NCI-H2107 treated with DMSO at 0.1 percent for 48 hours (cell line): ENCODE results near the gene AKNA.

Experiments
- DNase-seq: peaks from one replicate; lab custom pipeline; 2025; ENCODE audit not compliant: unreplicated experiment; lab: John Stamatoyannopoulos, UW

The AKNA gene

GRCh38 chr9:114310471-114311450, 77.0 kb downstream of the AKNA start:
- no peak for DNase-seq

DNA sequence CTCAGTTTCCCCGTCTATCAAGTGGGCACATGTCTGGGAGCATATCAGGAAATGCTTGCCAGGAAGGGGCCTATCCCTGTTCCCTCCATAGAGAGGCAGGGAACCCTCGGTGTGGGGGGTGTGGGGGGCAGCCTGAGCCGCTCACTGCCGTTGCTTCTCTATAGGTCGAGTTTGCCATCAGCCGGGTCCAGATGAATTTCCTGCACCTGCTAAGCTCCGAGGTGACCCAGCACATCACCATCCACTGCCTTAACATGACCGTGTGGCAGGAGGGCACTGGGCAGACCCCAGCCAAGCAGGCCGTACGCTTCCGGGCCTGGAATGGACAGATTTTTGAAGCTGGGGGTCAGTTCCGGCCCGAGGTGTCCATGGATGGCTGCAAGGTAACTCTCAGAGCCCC, 78.7 kb downstream of the AKNA start:
- no peak for DNase-seq

- DNase-seq, result no peak
Measured at GRCh38 chr9:114308361-114308950, 79.3 kb downstream of the AKNA start.

- no peak for DNase-seq
Measured at GRCh38 chr9:114307899-114308267, 79.9 kb downstream of the AKNA start.

GRCh38 chr9:114304416-114305188, 83.2 kb downstream of the AKNA start:
- no peak for DNase-seq

DNA sequence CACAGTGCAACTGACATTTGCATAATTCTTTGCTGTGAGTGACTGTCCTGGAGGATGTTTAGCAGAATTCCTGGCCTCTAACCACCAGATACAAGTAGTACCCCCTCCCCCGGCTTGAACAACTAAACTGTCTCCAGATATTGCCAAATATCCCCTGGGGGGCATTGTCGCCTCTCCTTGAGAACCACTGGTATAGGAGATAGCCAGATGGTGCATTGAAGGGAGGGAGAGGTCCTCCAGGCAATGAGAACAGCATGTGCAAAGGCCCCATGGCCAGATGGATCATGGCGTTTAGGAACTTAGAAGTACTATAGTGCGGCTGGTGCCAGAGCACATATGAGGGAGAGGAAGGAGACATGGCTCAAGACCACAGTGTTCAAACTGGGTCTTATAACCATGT, 83.8 kb downstream of the AKNA start:
- DNase-seq, result no peak

DNA sequence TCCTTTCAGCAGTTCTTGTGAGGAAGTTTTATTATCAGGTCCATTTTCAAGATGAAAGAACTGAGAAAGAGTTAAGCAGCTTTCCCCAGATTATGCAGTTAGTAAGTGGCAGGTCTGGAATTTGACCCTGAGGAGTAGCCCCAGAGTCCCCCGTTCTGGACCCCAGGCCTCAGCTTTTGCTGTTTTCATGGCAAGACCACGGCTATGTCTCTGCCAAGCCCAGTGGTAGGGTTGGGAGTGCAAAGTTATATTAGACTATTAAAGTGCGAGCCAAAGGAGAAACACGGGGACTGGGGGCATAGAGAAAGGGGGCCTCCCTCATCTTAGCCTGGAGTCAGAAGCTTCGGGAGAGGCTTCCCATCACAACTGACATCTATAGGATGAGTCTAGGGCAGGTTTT, 84.2 kb downstream of the AKNA start:
- DNase-seq, result no peak

GRCh38 chr9:114302727-114303126, 85.1 kb downstream of the AKNA start:
- no peak for DNase-seq

- no peak for DNase-seq
Measured at GRCh38 chr9:114301798-114302565, 85.8 kb downstream of the AKNA start.

DNA sequence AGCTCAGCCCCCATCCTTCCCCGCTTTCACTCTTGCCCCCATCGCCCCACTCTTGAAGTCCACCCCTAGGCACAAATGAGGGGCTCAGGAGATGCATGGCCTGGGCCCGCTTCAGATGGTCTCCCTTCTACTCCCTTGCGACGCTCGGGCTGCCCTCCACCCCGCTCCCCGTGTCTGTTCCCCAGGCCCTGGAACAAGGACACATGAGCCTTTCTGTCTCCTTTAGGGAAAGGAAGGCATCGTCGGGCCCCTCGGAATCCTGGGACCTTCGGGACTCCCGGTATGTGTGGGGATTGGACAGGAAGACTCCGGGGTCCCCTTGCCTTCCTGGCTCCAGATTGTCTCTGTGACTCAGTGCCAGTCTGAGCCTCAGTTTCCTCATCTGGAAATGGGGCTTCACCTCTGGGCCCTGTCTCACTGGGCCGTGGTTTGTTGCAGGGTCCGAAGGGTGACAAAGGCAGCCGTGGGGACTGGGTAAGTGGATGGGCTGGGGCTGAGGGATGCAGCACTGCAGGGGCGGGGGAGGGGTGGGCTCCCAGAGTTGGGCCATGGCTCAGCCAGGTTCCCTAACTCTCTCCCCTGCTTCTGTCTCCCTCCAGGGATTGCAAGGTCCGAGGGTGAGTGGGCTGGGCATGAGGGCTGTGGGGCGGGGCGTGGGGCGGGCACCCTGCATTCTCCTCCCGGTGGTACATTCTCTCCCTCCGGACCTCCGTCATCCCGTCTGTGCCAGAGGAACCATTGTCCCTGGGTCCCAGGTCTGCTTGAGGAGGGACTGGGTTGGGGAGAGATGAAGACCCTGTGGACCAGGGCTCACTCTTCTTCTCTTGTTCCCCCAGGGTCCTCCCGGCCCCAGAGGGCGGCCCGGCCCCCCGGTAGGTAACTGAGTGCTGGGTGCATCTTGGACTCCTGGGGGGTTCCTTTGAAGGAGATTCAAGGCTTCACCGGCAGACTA, 86.7 kb downstream of the AKNA start:
- DNase-seq, result no peak

GRCh38 chr9:114300153-114300845, 87.5 kb downstream of the AKNA start:
- no peak for DNase-seq

DNA sequence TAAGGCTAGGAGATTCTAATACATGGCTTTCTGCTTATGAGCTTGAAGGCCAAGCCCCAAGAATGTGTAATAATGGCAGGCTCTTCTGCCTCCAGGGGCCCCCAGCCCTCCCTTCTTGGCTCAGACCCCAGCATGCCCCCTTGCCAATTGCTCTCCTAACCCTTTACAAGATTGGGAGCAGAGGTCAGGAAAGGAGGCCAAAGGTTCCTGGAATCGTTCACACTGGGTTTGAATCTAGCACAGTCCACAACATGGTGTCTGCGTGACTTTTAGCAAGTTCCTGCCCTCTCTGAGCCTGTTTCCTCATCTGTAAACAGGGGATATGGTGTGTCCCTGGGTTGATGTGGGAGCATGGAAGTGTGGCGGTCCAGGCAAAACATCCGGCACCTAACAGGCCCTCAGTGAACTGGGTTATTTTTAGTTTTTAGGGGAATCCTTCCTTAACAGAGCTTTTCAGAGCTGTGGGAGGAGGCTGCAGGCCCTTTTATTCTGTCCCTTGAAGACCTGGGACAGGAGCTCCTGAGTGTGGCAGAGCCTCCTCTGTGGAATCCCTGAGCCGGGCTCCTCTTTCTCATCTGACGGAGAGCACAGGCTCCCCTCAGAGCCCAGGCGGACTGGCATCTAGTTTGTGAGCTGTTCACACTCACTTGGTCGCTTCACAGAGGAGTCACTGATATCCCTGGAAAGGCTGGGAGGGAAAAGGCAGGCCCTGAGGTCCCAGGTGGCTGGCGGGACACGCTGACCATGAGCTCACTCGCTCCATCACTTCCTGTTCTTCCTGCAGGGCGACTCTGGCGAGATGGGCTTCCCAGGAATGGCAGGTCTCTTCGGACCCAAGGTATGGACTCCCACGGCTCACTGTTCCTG, 88.3 kb downstream of the AKNA start:
- no peak for DNase-seq

GRCh38 chr9:114296338-114296737, 91.4 kb downstream of the AKNA start:
- DNase-seq, result no peak

GRCh38 chr9:114294664-114295063, 93.1 kb downstream of the AKNA start:
- no peak for DNase-seq

DNA sequence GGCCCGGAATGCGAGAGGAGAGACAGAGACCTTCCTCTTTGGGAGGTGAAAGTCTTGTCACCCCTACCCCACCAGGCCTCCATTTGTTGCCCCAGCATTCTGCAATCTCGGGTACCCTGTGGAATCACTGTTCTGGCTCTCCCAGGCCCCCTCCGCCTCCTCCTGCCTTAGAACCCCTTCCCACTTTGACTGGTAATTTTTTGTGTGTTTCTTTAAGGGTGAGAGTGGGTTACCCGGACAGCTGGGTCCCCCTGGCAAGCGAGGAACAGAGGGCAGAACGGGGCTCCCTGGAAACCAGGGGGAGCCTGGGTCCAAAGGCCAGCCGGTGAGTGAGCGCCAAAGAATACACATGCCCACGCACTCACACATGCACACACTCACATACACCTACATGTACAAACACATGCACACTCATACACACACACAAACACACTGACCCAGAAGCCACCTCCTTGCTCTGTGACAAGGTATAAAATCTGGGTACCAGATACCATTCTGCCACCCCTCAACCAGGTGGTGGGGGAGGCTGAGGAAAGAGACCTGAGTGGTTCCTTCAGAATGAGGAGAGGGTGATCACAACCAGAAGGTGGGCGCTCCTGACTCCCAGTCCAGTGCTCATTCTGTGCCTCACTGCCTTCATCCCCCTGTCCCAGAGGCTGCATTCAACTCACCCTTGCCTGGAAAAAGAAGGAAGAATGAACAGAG, 95.7 kb downstream of the AKNA start:
- DNase-seq, result no peak

DNA sequence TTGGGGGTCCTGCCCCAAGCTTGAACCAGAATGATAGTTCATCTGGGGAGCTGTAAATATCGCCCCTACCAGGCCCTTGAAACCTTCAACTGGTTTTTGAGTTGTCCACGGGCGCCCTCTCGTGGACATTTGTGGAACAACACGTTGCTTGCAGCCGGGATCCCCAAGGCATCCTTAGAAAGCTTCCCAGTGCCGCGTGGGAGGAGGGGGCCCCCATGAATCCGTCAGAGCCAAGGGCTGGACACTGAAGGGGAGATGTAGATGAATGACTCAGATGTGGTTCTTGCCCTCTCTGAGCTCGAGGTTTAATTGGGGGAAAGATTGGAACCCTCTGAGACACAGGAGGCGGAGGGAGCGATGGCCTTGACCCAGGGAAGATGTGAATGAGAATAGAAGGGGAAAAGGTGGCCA, 96.7 kb downstream of the AKNA start:
- DNase-seq, result peak; percentile 1

DNA sequence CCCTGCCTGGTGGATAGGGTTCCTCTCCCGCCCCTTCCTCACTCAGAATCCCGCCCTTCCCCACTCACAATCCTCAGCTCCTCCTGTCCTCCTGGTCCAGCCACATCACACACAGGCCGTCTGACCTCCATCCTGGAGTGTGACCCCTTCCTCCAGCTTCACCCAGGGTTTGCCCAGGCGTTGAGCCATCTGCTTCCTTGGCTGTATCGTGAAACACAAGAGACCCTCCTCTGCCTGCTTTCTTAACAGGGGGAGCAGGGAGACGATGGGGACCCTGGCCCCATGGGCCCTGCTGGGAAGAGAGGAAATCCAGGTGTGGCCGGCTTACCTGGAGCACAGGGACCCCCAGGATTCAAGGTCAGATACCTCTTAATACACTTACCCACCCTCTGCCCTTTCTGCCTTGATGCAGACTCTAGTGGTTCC, 97.2 kb downstream of the AKNA start:
- DNase-seq, result no peak
